Stimulated activated CD4-positive, alpha-beta T cell treated with anti-CD3 and anti-CD28 coated beads, Interleukin-4, amount 100 ng/mL, for 48 hours (primary cell): Measurements from ENCODE around the gene STIM2.
A peak's percentile ranks its signal among the peaks of the same experiment; 100 is the strongest.

Experiments
- DNase-seq, 2 donors: peaks; one replicate each; pipeline ENCODE4 v3.0.0-alpha.2; 2020; ENCODE audit warnings: low read depth in 2 of 2

STIM2 gene

DNA sequence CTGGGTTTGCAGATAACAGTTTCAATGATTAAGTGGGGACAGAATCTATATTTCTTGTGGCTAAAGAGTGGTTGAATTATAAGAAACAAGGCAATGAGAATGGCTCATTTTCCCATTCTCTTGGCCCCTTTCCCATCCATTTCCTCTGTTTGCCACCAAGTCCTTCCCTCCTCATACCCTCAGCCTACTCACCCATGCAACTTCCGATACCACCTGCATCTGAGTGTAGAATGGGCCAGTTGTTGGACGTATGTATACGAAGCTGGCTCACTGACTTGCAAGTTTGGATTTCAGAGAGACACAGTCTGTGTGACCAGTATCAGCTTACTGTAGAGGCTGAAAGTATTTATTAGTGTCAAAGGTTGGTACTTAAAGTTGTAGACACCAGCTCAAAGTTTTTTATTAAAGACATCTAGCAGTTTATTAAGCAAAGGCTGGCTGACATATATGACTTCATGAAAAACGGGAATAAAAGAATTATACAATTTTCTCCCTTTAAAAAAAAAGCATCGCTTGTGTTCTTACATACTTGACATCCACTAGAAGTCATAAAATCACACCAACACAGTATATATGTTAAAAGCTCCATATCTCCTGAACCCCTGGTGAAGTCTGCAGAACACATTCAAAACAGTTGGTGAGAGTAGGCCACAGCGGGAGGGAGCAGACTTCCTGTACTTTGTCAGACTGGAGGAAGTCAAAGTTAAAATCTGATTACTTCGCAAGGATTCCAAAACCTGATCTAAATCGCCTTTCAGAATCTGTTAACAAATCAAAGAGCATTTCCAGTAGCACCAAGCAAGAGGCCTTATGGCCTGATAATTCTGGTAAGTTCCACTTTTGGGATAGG, 22.4 kb upstream of the STIM2 start:
- DNase-seq = no peak

DNA sequence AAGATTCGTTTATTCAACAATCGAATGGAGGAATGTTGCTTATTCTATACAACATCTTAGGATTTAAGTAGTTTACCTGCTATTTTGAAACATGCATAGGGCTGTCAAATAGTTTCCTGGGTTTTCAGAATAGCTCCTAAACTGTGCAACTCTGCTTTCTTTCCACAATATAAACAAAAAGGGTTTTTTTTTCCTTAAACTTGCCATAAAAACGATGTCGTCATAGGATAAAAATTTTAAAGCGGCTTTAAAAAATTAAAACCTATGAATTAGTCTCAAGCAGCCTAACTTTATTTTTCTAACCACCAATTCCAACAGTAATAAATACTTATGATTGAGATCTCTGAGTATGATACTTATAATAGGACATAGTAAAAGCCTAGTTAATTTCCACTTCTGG, 21.6 kb upstream of the STIM2 start:
- DNase-seq = no peak

DNA sequence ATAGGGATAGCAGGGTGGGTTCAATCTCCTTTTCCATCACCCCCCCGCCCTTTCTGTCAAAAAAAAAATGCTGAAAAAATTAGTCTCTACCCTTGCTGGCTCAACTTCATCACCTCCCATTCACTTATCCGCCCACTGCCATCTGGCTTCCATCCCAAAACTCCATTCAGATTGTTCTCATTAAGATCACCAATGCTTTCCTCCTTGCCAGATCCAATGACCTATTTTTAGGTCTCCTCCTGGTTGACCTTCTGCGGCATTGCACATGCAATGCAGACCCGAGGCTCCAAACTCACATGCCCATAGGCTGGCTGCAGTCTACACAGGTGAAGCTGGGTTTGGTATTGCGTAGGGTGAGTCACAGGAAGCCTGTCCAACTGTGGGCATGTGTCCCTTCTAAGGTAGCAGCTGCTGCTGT, 21.1 kb upstream of the STIM2 start:
- no peak for DNase-seq

DNA sequence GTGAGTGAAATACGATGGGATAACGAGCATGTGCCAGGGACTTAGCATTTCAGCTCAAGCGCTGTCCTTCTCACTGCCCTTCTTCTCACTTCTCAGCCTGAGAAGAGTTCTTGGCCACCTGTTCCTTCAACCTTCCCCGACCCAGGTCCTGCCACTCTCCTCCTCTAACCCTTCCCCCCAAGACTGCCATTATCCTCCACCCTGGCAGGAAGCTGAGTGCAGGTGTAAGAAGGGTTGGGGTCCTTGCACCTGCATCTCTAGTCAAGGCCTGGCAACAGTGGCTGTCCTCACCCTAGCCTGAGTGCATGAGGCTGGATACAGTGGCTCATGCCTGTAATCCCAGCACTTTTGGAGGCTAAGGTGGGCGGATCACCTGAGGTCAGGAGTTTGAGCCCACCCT, 19.9 kb upstream of the STIM2 start:
- DNase-seq = no peak

DNA sequence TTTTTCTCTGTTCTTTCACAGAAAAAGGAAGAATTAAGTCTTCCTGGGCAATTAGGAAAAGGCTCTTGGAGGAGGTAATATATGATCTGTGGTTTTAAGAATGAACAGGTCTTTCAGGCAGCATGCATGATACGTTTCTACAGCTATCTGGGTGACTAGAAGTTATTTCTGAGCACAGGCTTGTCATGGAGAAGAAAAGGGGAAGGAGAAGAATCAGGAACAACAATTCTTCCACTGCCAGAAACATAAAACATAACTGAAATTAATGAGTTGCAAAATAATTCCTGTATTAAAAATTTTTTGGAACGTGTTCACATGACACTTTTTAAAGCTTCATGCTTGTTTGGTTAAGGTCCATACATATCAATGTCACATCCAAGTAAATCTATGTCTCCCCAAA, 17.7 kb upstream of the STIM2 start:
- DNase-seq = no peak

DNA sequence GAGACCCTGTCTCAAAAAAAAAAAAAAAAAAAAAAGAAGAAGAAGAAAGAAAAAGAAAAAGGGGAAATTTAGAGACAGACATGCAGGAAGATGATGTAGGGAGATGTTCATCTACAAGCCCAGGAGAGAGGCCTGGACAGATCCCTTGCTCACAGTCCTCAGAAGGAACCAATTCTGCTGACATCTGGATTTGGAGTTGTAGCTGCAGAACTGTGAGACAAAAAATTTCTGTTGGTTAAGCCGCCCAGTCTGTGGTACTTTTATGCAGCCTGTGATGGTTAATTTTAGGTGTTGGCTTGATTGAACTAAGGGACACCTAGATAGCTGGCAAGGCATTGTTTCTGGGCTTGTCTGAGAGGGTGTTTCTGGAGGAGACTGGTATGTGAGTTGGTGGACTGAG, 10.1 kb upstream of the STIM2 start:
- no peak for DNase-seq

DNA sequence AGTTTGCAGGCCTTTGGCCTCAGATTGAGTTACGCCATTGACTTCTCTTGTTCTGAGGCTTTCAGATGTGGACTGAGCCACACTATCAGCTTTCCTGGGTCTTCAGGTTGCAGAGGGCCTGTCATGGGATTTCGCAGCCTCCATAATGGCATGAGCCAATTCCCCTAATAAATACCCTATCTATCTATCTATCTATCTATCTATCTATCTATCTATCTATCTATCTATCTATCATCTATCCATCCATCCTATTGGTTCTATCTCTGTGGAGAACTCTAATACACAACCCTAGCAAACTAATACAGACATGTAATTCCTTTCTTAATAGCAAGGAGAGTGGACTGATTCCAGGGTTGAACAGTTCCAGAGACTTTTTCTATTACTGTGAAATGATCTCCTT, 9.5 kb upstream of the STIM2 start:
- DNase-seq = no peak

DNA sequence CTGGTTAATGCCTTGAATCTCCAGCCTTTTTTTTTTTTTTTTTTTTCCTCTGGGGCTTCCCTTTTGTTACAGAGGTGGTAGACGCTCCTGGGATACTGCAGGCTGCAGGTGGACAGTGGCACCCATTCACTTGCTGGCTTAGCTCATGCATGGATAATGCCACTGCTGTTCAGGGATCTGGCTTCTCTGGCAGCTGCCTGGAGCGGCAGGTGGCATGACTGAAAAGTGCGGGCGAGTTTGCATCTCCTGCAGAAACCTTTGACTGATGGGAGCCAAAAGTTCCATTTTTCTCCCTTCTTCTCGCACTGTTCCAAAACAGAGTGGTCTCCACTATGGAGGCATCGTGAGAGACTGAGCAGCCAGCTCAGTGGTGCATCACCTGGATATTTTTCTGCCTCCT, 5.9 kb upstream of the STIM2 start:
- DNase-seq = no peak

DNA sequence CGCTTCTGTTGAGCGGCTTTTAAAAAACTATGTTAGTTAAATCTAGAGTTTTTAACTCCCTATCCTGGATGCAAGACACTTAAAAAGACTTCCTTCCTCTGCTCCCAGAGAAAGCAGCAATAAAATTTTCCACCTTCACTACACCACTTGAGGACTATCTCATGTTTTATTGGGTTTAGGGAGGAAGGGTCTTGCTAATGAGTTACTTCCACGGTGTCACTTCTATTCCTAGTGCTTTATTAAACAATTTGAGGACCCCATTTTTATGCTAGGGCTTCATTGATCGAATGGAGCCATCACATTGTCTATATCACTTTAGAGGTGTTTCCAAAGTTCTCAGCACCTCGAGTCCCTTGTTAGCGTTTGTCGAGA, 3.7 kb upstream of the STIM2 start:
- DNase-seq = no peak

DNA sequence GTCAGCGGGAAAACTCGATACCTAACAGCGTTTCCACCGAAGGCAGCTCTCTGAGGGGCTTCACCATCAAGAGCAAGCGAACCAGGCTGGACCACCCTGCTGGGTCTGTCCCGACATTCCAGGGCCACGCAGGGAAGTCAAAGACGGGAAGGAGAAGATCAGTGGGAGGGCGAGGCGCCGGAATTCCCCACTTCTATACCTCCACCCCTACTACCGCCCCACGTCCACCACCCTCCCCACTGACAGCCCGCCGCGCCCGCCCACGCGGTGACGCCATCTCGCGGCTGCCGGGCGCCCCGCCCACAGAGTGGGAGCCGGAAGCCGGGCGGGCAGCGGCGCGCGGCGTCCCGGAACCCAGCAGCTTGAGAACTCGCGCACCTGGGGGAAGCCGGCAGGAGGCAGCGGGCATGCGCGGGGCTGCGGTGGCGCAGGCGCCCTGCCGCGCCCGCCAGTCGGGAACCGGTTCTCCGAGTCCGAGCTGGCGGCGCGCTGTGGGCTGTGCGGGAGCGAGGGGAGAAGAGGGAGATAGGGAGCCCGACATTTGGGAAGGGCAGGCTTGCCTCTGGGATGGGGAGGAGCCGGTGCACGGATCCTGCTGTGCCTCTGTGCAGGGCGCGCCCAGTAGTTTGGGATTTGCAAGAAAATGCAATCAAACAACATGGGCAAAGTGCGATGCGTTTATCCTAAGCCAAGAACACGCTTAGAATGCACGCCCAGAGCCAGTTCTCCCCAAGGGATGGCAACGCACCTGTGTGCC, 3.2 kb upstream of the STIM2 start:
- DNase-seq = peak; percentile 81 to 89

DNA sequence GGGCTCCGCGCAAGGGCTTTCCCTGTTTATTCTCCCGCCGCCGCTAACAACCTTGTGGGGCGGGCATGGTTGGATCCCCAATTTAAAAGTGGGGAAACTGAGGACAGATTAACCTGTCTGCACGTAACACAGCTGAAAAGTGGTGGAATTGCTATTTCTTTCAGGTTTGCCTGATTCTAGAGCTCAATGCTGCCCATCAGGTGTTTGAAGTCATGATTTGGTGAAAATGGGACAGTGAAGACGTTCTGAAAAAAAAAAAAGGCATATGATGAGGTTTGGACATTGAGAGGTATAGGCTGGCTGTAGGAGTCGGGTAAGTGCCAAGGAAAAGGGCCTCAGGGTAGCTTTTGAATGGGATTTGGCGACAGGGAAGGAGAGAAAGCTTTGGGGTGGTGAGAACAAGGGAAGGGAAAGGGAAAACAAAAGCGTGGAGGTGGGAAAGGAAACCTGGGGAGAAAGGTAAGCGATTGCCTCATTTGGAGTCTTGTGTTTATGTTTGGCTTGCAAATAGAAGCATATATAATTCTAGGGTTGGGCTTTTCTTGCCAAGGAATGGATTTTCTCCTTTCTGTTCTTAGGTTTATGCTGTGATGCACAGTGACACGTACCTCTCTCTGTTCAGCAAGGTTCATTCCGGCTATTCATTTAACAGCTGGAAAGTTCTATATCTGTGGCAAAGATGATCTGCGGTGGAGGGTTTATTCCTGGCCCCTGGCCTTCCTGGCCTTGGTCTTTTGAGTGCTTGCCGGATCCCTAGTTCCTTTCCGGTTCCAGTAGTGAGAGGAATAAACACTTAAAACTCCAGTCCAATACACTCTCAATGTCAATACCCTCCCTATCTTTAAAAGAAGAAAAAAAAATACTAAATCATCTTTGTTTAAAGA, 2.4 kb upstream of the STIM2 start:
- DNase-seq = no peak

DNA sequence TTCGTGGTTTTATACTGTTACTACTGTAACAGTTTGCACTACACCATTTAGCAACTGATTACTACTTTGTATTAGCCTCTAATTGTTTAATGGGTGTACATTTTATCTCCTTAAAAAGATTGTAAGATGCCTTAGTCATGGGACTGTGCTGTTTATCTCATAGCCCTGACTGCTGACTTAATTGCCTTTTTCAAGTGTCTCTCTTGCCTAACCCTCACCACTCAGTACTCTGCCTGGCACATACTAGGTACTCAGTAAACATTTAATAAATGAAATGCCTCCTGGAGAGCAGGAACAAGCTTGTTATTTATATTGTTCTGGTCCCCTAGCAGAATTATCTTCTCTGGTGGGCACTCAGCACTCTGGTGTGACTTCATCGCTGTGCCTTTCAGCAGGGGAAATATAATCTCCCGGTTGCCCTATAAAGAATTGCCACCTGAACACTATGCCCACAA, 1.7 kb upstream of the STIM2 start:
- no peak for DNase-seq

DNA sequence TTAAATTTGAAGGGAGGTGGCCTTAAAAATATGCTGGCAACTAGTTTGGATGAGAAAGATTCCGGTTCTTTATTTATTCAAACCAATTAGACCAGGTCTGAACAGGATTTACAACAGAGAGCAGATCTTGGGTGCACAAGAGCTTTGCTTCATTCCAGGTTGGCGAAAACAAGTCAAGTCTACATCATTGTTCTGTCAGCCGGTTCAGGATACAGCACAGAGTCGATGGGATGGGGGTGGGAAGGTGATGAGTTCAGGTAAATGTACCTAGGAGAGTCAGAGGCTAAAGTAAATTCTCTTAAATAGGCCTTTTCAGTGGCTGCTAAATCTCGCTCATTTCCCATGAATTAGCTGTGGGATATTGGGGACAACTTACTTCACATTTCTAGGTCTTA, 882 bp upstream of the STIM2 start:
- DNase-seq = no peak

DNA sequence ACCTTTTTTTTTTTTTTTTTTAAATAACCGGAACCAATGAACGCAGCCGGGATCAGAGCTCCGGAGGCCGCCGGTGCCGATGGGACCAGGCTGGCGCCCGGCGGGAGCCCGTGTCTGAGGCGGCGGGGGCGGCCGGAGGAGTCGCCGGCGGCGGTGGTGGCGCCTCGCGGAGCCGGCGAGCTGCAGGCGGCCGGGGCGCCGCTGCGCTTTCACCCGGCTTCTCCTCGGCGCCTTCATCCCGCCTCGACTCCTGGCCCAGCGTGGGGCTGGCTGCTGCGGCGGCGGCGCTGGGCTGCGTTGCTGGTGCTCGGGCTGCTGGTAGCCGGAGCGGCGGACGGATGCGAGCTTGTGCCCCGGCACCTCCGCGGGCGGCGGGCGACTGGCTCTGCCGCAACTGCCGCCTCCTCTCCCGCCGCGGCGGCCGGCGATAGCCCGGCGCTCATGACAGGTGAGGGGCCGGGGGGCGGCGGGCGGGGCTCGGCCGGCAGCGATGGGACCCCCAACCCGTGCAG, 337 bp downstream of the STIM2 start:
- DNase-seq = peak; percentile 45 to 51

DNA sequence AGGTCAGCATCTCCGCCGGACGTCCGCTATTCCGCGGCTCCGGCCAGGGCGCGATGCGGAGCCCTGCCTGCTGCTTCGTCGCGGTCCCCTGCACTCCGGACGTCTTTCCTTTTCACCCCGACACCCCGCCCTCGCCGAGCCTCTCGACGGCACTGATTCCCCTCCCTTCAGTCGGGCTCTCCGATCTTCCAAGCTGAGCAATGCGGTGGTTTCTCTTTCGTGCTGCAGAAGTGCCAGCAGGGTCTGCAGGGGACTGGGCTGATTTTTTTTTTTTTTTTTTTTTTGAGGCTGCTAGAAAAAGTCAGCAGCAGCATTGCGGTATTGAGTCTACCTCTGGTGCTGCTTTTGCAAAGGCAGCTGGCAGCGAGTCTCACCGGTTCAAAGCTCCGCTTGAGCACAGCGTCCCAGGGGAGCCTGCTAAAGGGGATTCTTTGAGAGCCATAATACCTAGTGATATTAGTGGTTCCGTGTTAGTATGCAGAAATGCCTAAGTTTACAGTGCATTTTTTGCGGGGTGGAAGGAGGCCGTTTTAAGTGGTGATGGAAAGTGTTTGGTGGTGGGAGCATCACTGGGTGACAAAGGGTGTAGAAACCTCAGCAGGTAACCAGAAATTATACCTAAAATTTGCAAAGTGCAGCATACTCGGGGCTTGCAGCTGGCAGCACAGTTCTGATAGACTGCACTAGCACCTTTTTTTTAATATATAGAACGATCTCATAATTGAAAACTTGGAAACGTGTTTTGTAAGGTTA, 969 bp downstream of the STIM2 start:
- peak; percentile 56 to 72 for DNase-seq

DNA sequence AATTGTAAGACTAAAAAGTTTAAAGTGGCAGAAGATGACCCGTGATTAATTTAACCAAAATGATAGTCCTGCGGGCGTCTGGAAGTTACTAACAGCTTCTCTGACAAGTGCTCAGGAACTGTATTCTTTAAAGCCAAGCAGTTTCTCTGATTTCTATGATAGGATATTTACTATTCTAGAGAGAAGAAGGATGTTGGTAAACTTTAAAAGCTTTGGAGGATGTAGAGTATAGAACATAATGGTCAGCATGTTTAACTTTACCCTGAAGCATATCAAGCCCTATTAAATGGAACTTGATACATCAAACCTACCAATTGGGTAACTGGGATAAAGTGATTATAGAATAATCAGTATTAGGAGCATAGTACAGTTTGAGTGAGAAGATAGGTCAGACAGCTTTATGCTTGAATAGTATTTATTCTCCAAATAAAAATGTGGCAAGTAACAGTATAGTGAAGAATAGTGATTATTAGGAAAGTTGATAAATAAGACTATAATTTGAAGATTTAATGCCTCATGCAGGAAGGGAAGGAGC, 1.8 kb downstream of the STIM2 start:
- no peak for DNase-seq

DNA sequence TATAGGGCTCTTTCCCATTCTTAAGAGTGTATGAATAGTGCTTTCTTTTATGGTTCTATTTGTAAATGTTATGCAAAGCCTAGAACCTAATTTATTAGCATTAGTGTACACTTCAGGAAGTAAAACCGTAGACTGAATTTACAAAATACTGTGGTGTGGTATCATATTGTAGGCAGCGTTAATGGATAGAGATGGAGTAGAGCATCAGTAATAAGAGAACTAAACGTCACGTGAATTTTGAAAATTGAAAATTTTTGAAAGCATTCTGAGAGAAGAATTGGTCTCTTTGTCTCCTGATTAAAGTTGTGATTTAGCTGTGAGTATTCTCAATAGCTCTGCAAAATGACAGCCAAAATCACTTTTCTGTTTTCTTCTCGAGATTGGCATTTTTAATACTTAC, 2.9 kb downstream of the STIM2 start:
- DNase-seq = no peak

DNA sequence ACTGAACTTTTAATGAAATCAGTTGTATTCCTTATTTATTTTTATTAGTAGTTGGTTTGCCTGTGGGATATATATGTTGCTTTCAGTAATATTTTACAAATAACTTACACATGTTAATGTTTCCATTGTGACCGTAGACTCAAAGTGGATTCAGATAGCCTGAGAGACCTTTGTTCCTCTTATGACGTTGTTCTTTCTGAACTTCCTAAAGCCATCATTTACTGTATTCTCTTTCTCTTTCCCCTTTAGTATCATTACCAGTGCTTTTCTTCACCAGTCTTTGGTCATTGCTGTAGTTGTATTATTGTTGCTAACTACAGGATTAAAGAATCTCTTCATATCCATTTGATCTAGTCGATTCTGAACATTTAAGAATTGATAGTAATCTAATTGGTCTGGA, 4.3 kb downstream of the STIM2 start:
- DNase-seq = no peak

DNA sequence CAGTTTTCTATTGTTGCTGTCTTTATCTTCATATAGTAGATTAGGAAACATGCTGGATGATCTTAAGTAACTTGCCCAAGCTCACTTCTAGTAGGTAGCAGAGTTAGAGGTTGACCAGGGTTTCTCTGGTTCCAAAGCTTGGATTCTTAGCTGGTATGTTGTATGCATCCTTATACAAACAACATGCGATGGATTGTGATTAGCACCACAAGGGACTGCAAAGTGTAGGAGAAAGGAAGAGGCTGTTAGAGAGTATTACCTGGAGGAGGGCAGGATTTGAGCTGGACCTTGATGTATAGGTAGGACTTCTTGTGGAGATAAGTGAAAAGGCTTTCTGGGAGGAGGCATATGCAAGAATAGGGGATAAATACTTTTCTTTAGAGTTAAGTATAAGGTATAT, 5.6 kb downstream of the STIM2 start:
- no peak for DNase-seq

DNA sequence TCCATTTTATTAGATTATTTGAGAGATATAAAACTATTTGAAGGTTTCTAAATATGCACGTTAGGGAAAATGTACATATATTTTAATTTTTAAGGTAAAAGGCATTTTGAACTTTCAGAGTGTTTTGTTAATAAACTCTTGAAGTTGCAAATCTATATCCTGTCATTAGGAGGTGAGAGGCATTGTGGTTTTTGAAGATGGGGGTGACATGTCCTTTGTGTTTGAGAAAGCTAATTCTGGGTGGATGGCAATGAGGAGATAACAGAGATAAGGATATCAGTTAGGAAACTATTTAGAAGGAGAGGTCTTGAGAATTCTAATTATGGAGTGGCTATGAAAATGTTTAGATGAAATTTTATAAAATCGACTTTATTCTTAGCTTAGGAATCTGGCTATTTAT, 6.1 kb downstream of the STIM2 start:
- DNase-seq = no peak
